ENCODE results near the gene AGPAT1. TPM values are rescaled to one million over a fixed set of nuclear protein-coding genes. Genes with fewer than 3 reads are reported as not detected.

The AGPAT1 gene
- total RNA-seq, 1 experiment from 2014 or later: 52.8 TPM

DNA sequence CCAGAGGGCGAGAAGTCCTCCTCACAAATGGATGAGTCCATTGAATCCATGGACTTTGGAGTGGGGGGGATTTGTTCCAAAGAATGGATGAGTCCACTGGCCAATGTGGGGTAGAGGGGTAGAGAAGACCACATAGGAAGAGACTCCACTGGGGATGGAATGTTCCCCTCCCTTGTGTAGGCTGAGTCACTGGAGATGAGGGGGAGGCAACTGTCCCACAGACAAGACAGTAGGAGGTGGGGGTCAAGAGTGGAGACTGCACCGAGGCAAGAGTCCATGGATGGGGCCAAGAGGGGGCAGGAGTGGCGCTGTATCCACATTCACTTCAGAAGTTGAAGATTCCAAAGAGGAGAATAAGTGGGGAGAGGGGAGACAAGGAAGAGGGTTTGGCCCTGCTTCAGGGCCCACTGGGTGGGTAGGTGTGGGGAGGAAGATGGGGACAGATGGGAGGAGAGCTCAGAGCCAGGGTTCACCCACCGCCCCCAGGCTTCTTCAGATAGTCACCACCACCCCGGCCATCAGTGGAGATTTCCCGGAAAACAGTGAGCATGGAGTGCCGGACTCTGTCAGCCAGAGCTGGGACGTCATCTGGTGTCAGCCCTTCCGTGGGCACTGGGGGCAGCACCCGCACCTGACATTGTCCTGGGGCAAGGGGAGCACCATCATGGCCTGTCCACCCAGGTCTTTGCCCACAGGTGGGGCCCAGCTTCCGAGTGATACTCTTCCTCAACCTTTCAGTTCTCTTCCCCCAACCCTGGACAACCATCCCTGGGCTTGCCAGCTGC, 6.9 kb downstream of the AGPAT1 start:
- DNase-seq (ENCODE audit: low spot score): no peak

DNA sequence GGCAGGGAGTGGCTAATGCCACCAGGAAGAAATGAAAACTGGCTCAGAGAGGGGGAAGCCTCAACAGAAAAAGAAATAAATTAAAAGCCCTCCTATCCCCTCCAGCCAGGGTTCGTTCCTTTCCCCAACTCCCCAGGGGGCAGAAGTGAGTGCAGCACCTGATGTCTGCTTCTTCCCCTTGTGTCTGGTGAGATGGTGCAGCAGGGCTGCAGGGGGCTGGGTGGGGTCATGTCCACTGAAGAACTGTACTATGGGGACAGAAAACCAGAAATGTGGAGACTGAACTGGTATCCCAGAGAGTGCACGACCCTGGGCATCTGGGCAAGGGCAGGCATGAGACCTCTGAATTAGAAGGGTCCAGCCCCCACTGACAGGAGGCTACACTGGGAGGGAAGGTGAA, 7.5 kb downstream of the AGPAT1 start:
- no peak for DNase-seq (ENCODE audit: low spot score)

DNA sequence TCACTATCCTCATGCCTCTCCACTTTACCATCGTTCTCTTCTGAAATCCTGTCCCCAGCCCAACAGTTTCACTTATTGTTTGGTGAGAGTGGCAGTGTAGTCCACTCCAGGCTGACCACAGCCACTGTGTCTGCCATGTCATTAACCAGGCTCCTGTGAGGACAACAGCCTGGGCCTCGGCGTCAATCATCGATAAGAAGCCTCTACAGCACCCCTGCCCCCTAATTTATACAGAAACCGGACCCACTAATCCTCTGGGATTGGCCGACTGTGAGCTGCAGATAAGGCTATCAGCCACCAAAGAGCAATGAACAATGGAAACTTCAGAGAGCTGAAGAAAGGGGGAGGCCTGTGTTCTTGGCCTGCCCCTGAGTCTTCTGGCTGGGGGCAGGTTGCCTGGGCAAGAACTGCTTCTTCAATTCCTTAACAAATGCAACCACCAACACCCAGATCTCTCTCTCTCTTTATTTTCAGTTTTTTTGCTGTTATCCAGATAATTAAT, 8.1 kb downstream of the AGPAT1 start:
- DNase-seq (ENCODE audit: low spot score): no peak

DNA sequence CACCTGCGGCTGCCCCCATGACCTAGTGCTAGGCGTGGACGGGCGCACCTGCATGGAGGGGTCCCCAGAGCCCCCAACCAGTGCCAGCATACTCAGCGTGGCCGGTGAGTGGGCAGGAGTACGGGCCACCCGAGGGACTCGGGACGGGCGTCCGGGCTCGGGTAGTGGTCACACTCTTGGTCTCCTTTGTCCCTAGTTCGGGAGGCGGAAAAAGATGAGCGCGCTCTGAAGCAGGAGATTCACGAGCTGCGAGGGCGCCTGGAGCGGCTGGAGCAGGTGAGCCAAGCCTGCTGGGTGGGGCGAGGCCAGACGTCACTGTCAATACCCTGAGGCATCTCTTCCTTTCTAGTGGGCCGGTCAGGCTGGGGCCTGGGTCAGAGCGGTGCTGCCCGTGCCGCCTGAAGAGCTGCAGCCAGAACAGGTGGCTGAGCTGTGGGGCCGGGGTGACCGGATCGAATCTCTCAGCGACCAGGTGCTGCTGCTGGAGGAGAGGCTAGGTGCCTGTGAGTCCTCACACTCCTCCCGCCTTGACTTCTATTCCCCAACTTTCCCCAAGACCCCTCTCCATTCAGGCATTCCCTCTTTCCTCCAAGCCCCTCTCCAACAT, 8.6 kb downstream of the AGPAT1 start:
- DNase-seq (ENCODE audit: low spot score): no peak

DNA sequence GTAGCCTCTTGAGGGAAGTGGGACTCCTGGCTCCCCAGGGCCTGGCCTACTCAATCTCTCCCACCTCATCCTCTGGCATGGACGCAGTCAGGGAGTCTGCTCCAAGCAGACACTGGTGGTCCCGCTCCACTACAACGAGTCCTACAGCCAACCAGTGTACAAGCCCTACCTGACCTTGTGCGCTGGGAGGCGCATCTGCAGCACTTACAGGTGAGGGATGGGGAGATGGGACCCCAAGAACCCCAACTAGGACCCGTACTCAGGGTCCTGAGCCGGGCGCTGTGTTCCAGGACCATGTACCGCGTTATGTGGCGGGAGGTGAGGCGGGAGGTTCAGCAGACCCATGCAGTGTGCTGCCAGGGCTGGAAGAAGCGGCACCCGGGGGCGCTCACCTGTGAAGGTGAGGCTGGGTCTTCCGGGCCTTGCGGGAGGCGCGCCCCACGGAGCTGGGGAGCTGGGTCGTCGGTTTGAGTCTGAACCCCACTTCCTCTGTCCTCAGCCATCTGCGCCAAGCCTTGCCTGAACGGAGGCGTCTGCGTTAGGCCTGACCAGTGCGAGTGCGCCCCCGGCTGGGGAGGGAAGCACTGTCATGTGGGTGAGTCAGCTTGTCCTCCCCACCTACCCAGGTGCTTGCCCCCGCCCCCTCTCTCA, 9.3 kb downstream of the AGPAT1 start:
- no peak for DNase-seq (ENCODE audit: low spot score)

DNA sequence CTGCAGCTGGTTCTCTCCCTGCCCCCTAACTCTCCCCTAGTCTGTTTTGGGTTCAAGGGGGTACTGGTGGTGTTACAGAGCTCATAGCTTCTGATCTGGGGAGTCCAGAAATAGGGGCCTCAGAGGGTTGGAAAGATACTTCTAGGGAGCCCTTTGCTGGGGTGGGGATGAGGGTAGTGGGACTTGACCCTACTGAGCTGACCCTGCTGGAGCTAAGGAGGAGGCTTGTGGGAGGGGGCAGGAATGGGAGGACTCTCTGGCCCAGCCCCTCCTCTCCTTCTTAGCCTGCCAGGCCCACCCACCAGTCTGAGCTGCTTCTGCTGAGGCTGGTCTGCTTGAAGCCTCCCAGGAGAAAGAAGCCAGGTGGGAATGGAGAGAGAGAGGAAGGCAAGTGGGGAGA, 11.6 kb downstream of the AGPAT1 start, which contains the start of gene EGFL8:
TSS of gene EGFL8 (plus strand) at position 301 of the 400 bp plus-strand sequence. CDS start 1,571 bp downstream, outside the sequence.
- DNase-seq (ENCODE audit: low spot score): no peak

DNA sequence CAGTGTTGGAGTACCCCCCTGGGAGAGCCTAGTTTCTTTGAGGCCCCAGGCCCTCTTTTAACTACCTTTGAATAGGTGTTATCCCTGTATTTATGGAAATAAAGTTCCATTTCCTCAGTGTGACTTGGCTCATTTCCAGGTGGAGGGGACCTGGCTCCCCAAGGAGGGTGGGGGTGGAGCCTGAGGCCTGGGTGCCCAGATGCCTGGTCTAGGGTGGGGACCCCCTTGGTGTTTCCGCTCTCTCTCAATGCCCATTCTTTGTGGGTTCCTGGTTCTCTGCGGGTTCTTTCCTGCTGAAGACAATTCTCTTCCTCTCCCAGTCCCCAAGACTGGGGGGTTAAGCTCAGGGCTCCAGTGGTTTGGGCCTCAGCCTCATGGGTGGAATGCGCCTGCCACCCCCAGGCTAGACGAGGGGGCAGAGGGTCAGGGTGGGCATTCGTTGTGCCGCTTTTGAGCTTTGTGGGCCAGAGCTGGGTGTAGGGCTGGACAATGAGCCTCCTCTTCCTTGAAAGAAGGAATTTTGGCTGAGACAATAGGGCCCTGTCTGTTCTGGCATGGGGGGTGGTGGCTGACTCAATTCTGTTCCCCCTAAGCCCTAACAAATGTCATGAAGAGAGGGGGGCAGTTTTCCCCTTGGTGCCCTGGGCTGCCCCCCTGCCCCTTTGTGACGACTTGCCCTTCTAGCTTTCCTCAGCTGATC, 12.2 kb downstream of the AGPAT1 start:
- no peak for DNase-seq (ENCODE audit: low spot score)

DNA sequence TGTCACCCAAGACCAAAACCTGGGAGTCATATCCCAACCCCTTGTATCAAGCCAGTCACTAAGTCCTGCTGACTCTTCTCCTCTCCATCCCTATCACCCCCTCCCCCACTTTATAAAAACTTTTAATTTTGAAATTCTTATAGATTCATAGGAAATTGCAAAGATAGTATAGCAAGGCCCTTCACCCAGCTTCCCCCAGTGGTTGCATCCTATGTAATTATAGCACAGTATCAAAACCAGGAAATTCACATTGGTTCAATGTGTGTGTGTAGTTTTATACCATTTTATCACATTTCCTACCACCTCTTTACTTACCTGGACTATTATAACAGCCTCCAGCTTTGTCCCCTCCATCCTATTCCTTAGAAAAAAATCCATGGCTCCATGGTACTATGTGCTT, 17.8 kb downstream of the AGPAT1 start:
- no peak for DNase-seq (ENCODE audit: low spot score)

DNA sequence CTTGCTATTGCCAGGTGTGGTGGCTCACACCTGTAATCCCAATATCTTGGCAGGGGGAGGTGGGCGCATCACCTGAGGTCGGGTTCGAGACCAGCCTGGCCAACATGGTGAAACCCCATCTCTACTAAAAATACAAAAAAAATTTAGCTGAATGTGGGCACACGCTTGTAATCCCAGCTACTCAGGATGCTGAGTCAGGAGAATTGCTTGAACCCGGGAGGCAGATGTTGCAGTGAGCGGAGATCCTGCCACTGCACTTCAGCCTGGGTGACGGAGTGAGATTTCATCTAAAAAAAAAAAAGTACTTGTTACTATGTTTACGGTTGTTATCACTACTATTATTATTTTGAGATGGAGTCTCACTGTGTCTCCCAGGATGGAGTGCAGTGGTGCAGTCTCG, 19.0 kb downstream of the AGPAT1 start:
- DNase-seq (ENCODE audit: low spot score): no peak

DNA sequence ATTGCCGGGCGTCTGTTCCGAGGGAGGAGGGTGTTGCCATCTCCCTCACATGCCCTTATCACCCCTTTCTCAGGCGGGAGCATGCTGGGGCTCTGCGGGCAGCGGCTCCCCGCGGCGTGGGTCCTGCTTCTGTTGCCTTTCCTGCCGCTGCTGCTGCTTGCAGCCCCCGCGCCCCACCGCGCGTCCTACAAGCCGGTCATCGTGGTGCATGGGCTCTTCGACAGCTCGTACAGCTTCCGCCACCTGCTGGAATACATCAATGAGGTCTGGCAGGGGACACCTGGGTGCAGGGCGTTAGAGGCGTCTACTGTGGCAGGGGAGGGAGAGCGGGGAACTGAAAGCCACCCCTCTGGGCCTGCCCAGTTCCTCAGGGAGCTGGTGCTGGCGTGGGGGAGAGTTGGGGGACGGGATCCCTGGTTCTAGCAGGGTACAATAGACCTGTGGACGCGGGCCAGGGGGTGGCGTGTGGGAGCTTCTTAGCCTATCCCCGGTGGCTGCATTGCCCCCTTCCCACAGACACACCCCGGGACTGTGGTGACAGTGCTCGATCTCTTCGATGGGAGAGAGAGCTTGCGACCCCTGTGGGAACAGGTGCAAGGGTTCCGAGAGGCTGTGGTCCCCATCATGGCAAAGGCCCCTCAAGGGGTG, 21.2 kb downstream of the AGPAT1 start:
- DNase-seq (ENCODE audit: low spot score): peak; percentile 83

DNA sequence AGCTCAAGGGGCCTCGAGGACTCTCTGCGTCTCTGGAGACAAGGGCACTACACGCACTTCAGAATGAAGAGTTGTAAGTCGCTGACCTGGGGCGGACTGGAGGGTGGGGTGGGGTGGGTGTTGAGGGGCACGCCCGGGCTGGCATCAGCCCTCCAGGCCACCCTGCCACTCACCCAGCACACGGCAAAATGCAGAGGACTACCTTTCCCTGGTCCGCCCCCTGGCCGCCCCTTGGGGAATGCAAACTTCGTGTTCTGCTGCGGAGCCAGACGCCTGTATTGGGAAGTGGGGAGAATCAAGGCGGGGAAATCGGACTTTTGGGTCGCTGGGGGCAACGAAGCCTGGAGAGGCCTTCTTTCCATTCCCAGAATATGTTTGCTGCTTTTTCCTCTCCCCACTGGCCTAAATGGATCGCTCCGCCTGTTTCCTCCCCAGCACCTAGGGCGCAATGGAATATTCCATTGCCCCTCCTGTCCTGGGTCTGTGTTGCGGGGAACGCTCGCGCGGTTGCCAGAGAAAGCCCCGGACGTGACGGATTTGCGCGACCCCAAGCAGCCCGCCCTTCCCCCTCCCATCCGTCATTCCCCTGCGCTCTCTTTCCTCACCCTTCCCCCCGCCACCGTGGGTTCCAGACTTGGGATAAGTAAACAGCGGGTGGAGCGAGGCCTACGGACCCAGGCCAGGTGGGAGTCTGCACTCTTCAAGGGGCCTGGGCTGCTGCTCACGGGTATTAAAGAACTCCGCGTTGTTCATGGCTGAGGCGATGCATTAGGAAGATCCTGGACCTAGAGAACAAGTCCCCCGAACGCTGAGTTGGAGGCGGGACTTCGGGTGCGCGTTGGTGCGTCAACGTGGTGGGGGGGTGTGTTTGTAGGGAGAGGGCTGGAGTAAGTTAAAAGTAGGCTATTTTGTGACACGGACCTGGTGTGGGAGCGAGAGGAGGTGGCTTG, 22.0 kb downstream of the AGPAT1 start, which contains the start of gene PPT2:
TSS of gene PPT2 (plus strand) at position 578 of the 950 bp plus-strand sequence. CDS start 454 bp downstream, outside the sequence.
- DNase-seq (ENCODE audit: low spot score): peak; percentile 73

DNA sequence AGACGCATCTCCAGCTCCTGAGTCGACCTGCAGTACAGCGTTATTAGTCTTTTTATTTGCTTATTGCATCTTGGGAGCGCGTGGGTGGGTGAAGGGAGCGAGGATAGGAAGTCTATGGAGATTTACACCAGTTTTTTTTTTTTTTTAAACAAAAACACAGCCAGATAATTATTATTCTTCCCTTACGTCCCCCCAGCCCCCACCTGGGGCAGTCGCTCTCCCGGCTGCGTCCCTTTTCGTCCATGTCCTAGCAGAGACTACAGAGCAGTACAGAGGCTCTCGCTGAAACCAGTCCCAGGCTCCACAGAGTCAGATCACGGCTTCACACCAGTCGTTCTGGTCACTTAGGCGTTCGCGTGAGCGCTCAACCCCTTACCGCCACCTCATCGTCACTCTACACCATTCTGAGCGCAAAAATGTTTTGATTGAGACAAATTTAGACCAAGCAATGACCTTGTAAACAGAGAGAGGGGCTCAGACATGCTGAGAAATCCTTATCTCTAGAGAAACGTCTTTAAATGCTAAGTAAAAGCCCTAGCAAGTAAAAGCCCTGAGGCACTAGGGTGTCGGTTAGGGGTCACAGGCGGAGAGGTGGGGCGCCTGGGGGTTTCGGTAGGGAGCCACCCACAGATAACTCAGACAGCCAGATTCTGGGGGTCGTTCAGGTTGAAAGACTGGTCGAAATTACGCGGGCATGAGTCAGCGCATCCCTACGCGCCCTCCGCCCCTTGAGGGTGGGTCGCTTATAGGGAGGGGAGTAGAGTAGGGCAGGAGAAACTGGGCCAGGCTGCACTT, 22.9 kb downstream of the AGPAT1 start:
- no peak for DNase-seq (ENCODE audit: low spot score)

DNA sequence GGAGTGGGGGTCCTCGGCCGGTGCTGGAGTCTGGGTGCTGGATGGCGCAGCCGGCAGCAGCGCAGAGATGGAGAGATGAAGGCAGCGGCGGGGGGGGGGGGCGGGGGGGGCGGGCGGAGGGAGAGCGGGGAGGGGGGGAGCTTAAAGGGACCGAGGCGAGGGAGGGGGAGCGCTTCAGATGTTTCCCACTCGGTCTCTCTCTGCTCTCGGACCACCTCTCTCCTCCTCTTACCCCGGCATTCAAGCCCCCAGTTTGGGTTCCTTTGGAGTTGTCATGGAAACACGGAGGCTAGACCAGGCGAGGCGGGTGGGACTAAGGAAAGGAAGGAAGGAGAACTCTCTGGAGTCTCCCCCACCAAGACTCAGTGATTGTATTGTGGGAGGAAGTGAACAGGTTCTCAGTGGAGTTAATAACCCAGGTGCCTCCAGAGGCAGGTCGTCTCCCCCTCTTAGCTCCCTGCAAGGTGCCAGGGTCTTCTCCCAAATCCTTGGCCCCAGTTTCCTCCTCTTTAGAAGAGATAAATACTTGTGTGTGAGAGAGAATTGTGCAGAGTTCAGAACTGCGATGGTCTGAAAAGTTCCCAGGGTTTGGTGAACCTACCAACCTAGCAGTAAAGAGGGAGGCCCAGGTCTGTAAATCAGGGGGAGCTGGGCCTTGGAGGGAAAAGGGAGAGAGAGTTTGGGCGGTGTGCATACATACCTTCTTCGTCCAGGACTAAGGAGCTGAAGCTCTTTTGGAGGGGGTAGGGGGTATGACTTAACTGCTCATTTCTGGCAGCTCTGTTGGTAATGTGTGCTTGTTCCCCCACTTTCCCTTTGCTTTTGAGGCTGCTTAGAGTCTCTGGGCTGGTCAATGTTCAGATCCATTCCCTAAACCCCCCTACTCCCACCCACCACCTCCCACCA, 23.8 kb downstream of the AGPAT1 start, which contains the start of gene PRRT1:
TSS of gene PRRT1 (minus strand) at position 77 of the 906 bp plus-strand sequence. CDS start 112 bp downstream, outside the sequence.
- DNase-seq (ENCODE audit: low spot score): no peak

DNA sequence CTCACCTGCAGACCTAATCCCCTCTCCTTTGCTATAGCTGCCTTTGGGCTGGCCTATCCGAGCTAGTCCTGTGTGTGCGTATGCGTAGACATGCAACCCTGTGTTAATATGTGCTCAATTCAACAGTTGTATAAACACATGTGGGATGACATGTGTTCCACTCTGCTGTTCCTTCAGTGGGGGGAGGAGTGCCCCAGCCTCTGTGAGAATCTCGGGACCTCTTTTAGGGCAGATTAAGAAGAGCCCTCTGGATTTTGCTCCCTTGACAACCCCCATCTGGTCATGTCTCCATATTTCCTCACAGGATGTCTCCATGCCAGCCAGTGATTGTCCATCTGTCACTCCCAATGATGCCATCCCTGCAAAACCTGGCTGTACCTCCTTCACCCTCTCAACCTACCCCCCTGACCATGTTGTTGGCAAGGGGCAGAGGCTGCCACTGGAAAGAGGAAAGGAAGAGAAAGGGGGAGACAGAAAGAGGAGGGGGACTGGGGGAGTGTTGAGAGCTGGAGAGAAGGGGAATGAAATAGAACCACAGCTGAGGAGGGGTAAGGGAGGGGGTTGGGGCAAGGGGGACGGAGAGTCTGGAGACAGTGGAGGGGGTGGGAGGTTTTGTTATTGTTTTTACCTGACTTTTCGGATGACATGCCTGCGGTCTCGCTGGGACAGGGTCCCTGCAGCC, 24.6 kb downstream of the AGPAT1 start:
- no peak for DNase-seq (ENCODE audit: low spot score)

DNA sequence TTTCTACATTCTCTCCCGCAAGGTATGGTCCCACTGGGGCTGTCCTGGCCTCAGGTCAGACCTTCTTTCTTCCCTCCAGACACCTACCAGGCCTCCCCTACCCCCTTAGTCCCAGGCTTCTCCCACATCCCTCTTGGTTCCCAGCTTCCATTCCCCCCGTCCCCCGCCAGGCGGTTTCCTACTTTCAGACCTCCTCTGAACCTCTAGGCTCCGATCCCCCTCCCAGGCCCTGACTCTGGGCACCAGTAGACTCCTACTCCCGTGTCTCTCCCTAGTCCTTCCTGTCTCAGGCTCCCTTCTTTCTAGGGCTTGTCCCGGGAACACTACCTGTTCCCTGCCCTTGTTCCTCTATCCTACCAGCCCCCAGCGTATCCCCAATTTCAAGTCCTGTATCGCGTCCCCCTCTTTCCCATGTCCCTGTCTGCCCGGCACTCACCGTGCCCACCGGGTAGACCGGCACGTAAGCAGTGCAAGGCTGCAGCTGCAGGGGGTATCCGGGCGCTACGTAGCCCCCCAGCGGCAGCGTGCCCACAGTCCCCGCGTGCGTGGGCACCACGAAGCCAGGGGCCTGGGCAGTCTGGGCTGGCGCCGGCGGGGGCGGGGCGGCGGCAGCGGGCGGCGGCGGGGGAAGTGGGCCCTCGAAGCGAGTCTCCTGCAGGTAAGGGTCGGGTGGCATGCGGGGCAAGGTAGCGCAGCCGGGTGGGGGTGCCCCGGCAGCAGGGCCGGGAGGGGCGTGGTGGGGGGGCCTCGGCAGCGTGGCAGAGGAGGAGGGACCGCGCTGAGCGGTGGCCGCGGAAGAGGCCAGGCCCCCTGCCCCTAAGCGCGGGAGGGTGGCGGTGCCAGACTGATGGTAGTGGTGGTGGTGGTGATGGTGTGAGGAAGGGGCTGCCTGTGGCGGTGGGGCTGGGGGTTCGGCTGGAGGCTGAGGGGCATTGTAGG, 25.7 kb downstream of the AGPAT1 start:
- DNase-seq (ENCODE audit: low spot score): no peak

DNA sequence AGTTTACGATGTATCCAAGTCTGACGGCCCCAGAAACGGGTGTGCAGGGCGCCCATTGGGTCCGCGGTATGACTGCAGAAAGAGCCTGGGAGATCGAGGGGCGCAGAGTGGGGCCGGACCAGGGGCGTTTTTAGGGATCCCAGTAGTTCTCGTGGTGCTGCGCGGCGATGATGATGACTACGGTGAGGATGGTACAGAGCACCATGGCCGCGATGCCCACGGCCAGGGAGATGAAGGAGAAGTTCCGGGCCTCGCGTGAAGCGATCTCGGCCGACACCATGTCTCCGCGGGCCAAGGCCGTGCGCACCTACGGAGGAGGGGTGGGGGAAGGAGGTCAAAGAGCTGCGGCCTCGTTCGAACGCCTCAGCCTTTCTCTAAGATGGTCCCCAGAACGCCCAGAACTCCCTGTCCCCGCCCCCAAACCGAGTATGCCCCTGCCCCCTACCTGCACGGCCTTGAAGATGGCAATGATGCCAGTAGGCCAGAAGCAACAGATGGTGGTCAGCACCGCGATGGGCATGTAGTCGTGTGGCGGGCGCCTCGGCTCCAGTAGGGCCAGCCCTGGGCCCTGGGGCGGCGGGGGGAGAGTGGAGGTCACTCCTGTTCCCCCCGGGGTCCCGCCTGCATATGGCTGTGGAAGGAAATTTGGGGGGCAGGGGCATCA, 26.7 kb downstream of the AGPAT1 start:
- no peak for DNase-seq (ENCODE audit: low spot score)
